Activated T-helper 17 cell treated with anti-CD3 and anti-CD28 coated beads, Interleukin-2, amount 50 U/mL, for 72 hours (primary cell): ENCODE results near the gene TMPRSS11B. TPM values are rescaled to one million over a fixed set of nuclear protein-coding genes. Genes with fewer than 3 reads are reported as not detected.
"Not testable (repeated sequence)": the region's sequence is repeated elsewhere in the genome, so short reads cannot be mapped to it uniquely, and the experiment has no call there.

Source experiments
- ATAC-seq: fragments of 150-1000 bp; cut with Tn5 transposase; replicated peaks from 2 replicates; pipeline ENCODE4 v1.10.0; 2021; ENCODE audit warnings: mild to moderate bottlenecking, moderate library complexity
- H3K27ac Mint-ChIP-seq: one replicate; pipeline ENCODE4 v1.8.0; 2022; ENCODE audit warnings: mixed read lengths
- H3K27me3 Mint-ChIP-seq: one replicate; pipeline ENCODE4 v1.8.0; 2022; ENCODE audit warnings: mixed read lengths
- H3K36me3 Mint-ChIP-seq: one replicate; pipeline ENCODE4 v1.8.0; 2022; ENCODE audit warnings: low read depth, mild to moderate bottlenecking, mixed read lengths
- H3K4me1 Mint-ChIP-seq: one replicate; pipeline ENCODE4 v1.8.0; 2022; ENCODE audit warnings: mixed read lengths
- H3K4me3 Mint-ChIP-seq: one replicate; pipeline ENCODE4 v1.8.0; 2022; ENCODE audit warnings: mild to moderate bottlenecking, mixed read lengths
- H3K9me3 Mint-ChIP-seq: one replicate; pipeline ENCODE4 v1.8.0; 2022; ENCODE audit warnings: mixed read lengths
- total RNA-seq, 2 donors: library from RNA; stranded (reverse); gene quantifications; one replicate each; pipeline ENCODE4 v1.2.3, GENCODE V29; 2022

Gene TMPRSS11B, protein sequence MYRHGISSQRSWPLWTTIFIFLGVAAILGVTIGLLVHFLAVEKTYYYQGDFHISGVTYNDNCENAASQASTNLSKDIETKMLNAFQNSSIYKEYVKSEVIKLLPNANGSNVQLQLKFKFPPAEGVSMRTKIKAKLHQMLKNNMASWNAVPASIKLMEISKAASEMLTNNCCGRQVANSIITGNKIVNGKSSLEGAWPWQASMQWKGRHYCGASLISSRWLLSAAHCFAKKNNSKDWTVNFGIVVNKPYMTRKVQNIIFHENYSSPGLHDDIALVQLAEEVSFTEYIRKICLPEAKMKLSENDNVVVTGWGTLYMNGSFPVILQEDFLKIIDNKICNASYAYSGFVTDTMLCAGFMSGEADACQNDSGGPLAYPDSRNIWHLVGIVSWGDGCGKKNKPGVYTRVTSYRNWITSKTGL
- total RNA-seq: not detected

DNA sequence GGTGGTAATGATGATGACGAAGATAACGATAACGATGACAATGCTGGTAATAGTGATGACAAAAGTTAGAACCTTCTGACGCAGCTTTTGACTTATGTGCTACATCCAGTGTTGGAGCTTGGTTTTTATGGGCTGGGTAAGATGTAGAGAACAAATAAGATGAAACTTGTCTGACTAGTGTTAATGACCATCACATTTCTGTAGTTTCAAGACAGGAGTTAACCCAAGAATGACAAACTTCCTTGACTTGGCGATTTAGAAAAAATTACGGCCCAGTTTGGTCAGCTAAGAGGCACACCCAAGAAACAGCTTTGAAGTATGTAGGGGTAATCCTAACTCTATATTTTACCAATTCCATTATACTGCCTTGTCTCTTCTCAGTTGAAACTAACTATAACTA is at the start of gene TMPRSS11B:
Gene TMPRSS11B (minus strand): TSS at position 101 of the 400 bp plus-strand sequence. CDS start 136 bp downstream, outside the sequence.
- Mint-ChIP-seq H3K9me3 (no peaks in the 10 kb centered on the region), H3K36me3 (peaks cover 5% of the 10 kb centered on the region), H3K27me3 (peaks cover 4% of the 10 kb centered on the region), H3K27ac (no peak within 1 kb of the TSS), H3K4me3 (no peak within 1 kb of the TSS), H3K4me1 (peaks cover 11% of the 10 kb centered on the region)
- no peak for ATAC-seq

DNA sequence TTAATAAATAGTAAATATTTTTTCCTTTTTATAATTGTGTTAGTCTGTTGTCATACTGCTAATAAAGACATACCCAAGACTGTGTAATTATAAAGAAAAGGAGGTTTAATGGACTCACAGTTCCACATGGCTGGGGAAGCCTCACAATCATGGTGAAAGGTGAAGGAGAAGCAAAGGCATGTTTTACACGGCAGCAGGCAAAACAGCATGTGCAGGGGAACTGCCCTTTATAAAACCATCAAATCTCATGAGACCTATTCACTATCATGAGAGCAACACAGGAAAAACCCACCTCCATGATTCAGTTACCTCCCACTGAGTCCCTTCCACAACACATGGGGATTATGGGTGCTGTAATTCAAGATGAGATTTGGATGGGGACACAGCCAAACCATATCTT is 45.8 kb upstream of the TMPRSS11B start:
- ATAC-seq: no peak
- Mint-ChIP-seq H3K9me3 (no peaks in the 10 kb centered on the region), H3K27ac (no peak overlapping the region), H3K4me1 (no peaks in the 10 kb centered on the region), H3K4me3 (no peak overlapping the region), H3K36me3 (no peaks in the 10 kb centered on the region), H3K27me3 (peaks cover 5% of the 10 kb centered on the region)

DNA sequence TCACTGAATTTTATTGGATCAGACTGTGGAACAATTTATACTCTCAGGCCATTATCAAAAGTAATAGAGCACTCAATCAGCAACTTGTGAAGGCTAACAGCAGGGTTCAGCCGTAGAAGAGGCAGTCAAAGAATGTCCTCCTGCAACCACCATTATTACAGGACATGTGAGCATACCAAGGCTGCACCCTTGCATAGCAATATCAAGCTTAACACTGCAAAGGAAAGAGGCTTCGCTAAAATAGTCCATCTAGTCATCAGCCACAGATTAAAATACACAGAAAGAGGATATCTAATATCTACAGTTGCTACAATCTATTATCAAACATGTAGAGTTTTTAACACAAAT is 42.9 kb upstream of the TMPRSS11B start:
- Mint-ChIP-seq H3K9me3 (no peaks in the 10 kb centered on the region), H3K27ac (no peak overlapping the region), H3K27me3 (peaks cover 5% of the 10 kb centered on the region), H3K4me1 (no peaks in the 10 kb centered on the region), H3K4me3 (no peak overlapping the region), H3K36me3 (no peaks in the 10 kb centered on the region)
- ATAC-seq: no peak

DNA sequence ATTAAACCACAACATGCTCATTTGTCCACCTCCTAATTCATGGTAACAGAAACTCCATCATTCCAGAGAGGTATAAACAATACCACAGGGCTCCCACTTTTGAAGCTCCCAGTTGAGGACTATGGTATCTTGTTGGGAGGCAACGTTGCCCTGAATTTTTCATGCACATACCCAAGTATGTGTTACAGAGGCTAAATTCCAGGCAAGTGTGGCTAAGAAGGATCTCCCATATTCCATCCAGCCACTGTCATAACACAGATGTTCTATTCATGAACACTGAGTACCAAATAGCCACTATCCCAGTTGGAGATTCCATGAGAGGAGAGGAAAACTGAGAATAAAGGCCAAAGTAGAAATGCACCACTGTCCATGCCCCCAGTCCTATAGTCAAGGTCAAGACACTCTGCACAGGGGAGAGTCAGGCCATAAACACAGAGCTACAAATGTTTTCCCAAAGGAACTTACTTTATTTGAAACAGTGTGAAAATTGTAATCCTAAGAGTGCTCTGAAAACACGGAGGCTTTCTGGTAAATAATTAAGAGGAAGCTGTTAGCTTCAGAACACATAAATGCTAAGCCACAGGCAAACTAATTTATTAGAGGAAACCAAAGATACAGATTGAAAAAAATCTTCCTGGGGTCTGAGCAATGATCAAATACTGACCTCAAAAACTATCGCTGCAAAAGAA is 42.4 kb upstream of the TMPRSS11B start:
- ATAC-seq: no peak
- Mint-ChIP-seq H3K9me3 (no peaks in the 10 kb centered on the region), H3K4me1 (no peaks in the 10 kb centered on the region), H3K36me3 (no peaks in the 10 kb centered on the region), H3K4me3 (no peak overlapping the region), H3K27ac (no peak overlapping the region), H3K27me3 (peaks cover 5% of the 10 kb centered on the region)

DNA sequence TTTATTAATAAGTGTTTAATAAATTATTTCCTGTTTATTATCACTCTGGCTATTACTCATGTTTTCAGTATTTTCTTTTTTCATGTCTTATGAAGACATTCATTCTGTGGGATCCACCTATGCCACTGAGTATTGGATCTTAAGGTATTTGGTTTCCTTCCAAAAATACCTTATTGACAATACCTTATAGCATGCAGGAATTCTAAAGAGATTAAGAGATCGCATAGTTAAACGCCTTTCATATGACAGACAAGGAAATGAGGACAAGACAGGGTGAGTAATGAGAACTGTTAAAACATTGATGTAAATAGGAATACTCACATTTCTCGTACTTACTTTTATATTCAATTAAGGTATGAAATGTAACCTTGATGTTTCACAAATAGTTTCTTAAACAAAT is 38.2 kb upstream of the TMPRSS11B start:
- no peak for ATAC-seq
- Mint-ChIP-seq H3K27ac (no peak overlapping the region), H3K4me3 (no peak overlapping the region), H3K27me3 (no peaks in the 10 kb centered on the region), H3K4me1 (no peaks in the 10 kb centered on the region), H3K9me3 (no peaks in the 10 kb centered on the region), H3K36me3 (no peaks in the 10 kb centered on the region)

DNA sequence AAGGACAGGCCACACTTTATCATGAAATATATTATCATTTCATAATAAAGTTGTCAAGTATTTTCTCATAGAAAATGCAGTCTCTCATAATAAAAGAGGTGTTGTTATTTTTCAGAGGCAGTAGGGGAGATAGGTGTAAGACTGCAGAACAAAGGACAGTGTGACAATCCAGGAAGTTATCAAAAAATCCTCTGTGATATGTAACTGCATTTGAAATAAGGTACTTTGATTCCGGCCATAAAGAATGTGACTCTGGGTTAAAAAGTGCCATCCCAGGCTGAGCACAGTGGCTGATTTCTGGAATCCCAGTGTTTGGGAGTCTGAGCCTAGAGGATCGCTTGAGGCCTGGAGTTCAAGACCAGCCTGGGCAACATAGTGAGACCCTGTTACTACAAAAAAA is 37.6 kb upstream of the TMPRSS11B start:
- Mint-ChIP-seq H3K9me3 (no peaks in the 10 kb centered on the region), H3K27me3 (no peaks in the 10 kb centered on the region), H3K36me3 (no peaks in the 10 kb centered on the region), H3K27ac (no peak overlapping the region), H3K4me3 (no peak overlapping the region), H3K4me1 (no peaks in the 10 kb centered on the region)
- ATAC-seq: no peak

DNA sequence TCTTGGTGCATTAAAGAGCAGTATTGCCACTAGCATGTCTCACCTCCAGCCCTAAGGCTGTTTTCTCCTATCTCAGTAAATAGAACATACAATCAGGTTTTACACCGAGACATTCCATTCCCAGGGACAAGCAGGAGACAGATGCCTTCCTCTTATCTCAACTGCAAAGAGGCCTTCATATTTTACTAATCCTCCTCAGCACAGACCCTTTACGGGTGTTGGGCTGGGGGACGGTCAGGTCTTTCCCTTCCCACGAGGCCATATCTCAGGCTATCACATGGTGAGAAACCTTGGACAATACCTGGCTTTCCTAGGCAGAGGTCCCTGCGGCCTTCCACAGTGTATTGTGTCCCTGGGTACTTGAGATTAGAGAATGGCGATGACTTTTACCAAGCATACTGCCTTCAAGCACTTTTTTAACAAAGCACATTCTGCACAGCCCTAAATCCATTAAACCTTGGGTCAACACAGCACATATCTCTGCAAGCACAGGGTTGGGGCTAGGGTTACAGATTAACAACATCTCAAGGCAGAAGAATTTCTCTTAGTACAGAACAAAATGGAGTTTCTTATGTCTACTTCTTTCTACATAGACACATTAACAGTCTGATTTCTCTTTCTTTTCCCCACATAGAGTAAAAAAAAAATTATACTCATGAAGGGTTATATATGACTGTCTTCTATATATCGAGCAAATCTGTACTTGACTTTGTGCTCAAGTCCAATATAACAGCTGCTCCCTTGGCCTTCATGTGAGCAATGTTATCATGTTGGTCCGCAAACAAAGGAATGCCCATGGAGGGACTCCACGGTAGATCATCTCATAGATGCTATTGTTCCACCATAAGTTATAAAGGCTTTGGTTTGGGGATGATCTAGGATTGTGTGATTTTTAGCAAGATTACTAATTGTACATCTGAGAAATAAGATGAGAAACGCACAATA is 36.6 kb upstream of the TMPRSS11B start:
- ATAC-seq, H3K27ac Mint-ChIP-seq, H3K4me3 Mint-ChIP-seq, H3K4me1 Mint-ChIP-seq, H3K9me3 Mint-ChIP-seq, H3K27me3 Mint-ChIP-seq, H3K36me3 Mint-ChIP-seq: not testable (repeated sequence)

DNA sequence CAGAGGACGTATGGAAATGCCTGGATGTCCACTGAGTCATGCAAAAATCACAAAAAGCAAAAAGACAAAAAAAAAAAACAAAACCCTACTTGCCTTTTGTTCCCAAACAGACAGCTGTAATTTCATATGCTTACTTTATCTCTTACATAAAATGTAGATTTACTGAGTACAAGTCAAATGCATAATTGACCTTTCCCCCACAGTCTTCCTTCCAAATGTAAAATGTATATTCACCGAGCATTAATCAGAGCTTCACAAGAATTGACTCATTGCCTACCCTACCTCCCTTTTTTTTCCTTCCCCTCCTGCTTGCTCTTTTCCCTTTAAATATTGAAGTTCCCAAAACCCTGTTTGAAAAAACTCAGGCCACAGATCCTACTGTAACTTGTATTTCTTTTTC is 32.5 kb upstream of the TMPRSS11B start:
- Mint-ChIP-seq H3K4me1 (no peaks in the 10 kb centered on the region), H3K4me3 (no peak overlapping the region), H3K36me3 (no peaks in the 10 kb centered on the region), H3K27me3 (peaks cover 6% of the 10 kb centered on the region), H3K9me3 (no peaks in the 10 kb centered on the region), H3K27ac (no peak overlapping the region)
- no peak for ATAC-seq

DNA sequence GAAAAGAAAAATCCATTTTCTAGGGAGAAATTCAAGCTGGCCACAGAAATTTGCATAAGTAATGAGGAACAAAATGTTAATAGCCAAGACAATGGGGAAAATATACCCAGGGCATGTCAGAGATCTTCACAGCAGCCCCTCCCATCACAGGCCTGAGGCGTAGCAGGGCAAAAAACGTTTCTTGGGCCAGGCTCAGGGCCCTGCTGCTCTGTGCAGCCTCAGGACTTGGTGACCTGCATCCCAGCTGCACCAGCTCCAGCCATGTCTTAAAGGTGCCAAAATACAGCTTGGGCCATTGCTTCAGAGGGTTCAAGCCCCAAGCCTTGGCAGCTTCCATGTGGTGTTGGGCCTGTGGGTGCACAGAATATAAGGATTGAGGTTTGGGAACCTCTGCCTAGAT is 32.1 kb upstream of the TMPRSS11B start:
- Mint-ChIP-seq H3K4me3 (no peak overlapping the region), H3K4me1 (no peaks in the 10 kb centered on the region), H3K27me3 (peaks cover 6% of the 10 kb centered on the region), H3K9me3 (no peaks in the 10 kb centered on the region), H3K36me3 (no peaks in the 10 kb centered on the region), H3K27ac (no peak overlapping the region)
- ATAC-seq: no peak

DNA sequence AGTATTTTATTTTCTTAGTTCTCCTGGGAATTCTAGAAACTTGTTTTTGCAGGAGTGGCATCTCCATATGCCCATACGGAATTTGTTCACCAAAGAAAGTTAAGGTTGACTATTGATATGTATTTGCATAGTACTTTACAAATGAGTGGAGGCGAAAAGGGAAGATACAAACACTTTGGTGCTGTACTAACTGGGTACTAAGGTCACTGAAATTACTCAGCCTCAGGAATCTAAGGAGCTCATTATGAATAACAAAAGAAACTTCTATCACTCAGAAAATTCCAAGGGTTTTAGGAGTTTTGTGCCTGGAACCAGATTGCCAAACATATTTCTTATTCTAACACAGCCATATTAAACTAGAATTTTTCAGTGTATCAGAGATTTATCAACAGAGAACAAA is 27.4 kb upstream of the TMPRSS11B start:
- Mint-ChIP-seq H3K4me1 (no peaks in the 10 kb centered on the region), H3K9me3 (no peaks in the 10 kb centered on the region), H3K27me3 (peaks cover 6% of the 10 kb centered on the region), H3K36me3 (no peaks in the 10 kb centered on the region), H3K27ac (no peak overlapping the region), H3K4me3 (no peak overlapping the region)
- ATAC-seq: no peak

DNA sequence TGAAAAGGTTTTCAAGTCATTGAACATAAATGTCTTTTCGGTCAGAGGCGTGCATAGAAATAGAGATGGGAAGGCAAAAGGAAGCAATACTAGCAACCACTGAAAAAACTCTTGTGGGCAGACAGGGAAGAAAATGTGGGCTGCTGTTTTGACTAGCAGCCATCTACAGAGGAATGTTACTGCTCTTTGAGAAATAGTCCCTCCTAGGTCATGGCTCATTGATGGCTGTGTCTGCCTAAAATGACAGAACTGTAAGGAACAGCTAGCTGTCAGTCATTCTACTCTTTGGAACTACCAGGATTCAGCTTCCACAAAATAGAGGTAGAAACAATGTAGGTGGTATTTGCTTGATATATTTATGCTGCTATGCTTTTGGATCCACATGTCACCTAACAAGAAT is 26.9 kb upstream of the TMPRSS11B start:
- no peak overlapping the region for H3K4me3 Mint-ChIP-seq
- no peaks in the 10 kb centered on the region for H3K36me3 Mint-ChIP-seq
- H3K27me3 Mint-ChIP-seq: peaks cover 5% of the 10 kb centered on the region
- no peaks in the 10 kb centered on the region for H3K4me1 Mint-ChIP-seq
- no peaks in the 10 kb centered on the region for H3K9me3 Mint-ChIP-seq
- peak; percentile 68 for ATAC-seq
- no peak overlapping the region for H3K27ac Mint-ChIP-seq

DNA sequence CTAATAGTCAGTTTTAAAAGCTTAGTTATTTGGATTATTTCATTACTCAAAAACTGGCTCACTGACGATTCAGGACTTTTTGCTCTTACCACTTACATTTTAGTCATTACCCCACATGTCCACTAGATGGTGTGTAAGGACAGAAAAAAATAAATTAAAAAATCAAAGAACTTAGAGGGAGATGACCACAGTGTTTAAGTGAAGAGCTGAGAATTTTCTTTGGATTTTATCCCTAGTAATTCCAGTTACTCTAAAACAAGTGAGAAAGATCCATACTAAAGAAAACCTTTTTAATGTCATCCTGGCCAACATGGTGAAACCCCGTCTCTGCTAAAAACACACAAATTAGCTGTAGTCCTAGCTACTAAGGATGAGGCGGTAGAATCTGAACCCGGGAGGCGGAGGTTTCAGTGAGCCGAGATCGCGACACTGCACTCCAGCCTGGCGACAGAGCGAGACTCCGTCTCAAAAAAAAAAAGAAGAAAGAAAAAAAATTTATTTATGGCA is 26.4 kb upstream of the TMPRSS11B start:
- peak; percentile 52 for ATAC-seq
- no peaks in the 10 kb centered on the region for H3K4me1 Mint-ChIP-seq
- no peaks in the 10 kb centered on the region for H3K36me3 Mint-ChIP-seq
- H3K27ac Mint-ChIP-seq: no peak overlapping the region
- peaks cover under 1% of the 10 kb centered on the region for H3K27me3 Mint-ChIP-seq
- no peaks in the 10 kb centered on the region for H3K9me3 Mint-ChIP-seq
- H3K4me3 Mint-ChIP-seq: peak overlapping the region; percentile 9

DNA sequence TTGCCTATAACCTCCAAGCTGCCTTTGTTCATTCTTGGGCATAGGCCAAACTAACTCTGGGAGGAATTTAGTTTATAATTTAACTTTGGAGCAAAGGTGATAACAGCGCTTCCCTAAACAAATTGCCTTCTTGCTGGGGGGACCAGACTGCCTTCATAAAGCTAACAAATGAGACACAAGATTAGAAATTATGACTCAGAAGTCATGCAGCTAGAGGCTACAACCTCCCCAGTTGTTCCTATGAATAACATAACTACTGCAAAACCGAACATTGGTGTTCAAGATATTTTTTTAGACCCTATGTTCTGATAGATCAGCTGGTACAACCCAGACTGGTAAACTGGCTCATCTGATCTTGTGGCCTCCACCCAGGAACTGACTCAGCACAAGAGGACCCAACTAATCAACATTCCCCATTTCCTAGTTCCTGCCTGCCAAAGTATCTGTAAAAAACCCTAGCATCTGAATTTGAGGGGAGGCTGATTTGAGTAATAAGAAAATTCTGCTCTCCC is 22.0 kb upstream of the TMPRSS11B start:
- peak; percentile 43 for ATAC-seq
- H3K4me3 Mint-ChIP-seq: no peak overlapping the region

DNA sequence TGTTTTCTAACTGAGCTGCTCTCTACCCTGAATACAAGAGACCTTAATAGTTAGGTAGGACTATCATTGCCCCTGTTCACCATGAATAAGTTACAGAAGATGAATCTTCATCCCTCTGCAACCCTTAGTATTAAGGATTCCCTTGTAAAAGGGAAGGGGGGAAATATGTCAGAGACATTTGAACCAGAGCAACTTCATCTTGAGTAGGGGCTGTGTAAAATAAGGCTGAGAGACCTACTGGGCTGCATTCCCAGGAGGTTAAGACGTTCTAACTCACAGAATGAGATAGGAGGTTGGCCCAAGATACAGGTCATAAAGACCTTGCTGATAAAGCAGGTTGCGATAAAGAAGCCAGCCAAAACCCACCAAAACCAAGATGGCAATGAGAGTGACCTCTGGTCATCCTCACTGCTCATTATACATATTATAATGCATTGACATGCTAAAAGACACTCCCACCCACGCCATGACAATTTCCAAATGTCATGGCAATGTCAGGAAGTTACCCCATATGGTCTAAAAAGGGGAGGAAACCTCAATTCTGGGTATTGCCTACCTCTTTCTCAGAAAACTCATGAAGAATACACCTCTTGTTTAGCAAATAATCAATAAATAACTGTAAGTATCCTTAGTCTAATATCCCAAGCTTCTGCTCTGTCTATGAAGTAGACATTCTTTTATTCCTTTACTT is 19.5 kb upstream of the TMPRSS11B start:
- no peaks in the 10 kb centered on the region for H3K9me3 Mint-ChIP-seq
- H3K27ac Mint-ChIP-seq: no peak overlapping the region
- H3K27me3 Mint-ChIP-seq: no peaks in the 10 kb centered on the region
- no peaks in the 10 kb centered on the region for H3K4me1 Mint-ChIP-seq
- no peaks in the 10 kb centered on the region for H3K36me3 Mint-ChIP-seq
- ATAC-seq: no peak
- no peak overlapping the region for H3K4me3 Mint-ChIP-seq

More for the DNA sequence above, 22.0 kb upstream of the TMPRSS11B start:
- H3K9me3 Mint-ChIP-seq: no peaks in the 10 kb centered on the region
- no peaks in the 10 kb centered on the region for H3K36me3 Mint-ChIP-seq
- H3K27me3 Mint-ChIP-seq: no peaks in the 10 kb centered on the region
- no peak overlapping the region for H3K27ac Mint-ChIP-seq
- H3K4me1 Mint-ChIP-seq: no peaks in the 10 kb centered on the region
